RWPE2 (cell line): ENCODE data around the gene PDPN.

Experiments used
- ATAC-seq: fragments of 200-7000 bp; cut with Tn5 transposase; 3 replicates; pipeline ENCODE4 v1.9.1; 2021; ENCODE audit warnings: low read depth
- DNase-seq: peaks from one replicate; pipeline ENCODE4 v3.0.0-alpha.2; 2020; ENCODE audit warnings: low spot score
- H3K27ac ChIP-seq: fragments of 450-650 bp; 2 replicates; pipeline ENCODE4 v1.5.1; 2017; ENCODE audit warnings: mild to moderate bottlenecking; ENCODE audit not compliant: poor library complexity, severe bottlenecking
- H3K27me3 ChIP-seq: fragments of 250-450 bp; sonication (Bioruptor Pico); 2 replicates; pipeline ENCODE4 v1.5.1; 2021; ENCODE audit warnings: mild to moderate bottlenecking, moderate library complexity; ENCODE audit not compliant: insufficient read depth, poor library complexity, severe bottlenecking
- H3K36me3 ChIP-seq: fragments of 250-450 bp; sonication (Bioruptor Pico); 2 replicates; pipeline ENCODE4 v1.5.1; 2020; ENCODE audit warnings: low read depth, mild to moderate bottlenecking, moderate library complexity
- H3K4me1 ChIP-seq: fragments of 250-450 bp; sonication (Bioruptor Pico); 2 replicates; pipeline ENCODE4 v1.5.1; 2021; ENCODE audit warnings: mild to moderate bottlenecking, moderate library complexity; ENCODE audit not compliant: insufficient read depth, poor library complexity, severe bottlenecking
- H3K4me3 ChIP-seq: fragments of 250-450 bp; sonication (Bioruptor Pico); 2 replicates; pipeline ENCODE4 v1.5.1; 2021; ENCODE audit warnings: mild to moderate bottlenecking, moderate library complexity; ENCODE audit not compliant: severe bottlenecking
- H3K9me3 ChIP-seq: fragments of 250-450 bp; sonication (Bioruptor Pico); 2 replicates; pipeline ENCODE4 v1.5.1; 2021; ENCODE audit warnings: mild to moderate bottlenecking, moderate library complexity; ENCODE audit not compliant: severe bottlenecking
- TF ChIP-seq, protein P1 (sequence below): fragments of 450-650 bp; IDR thresholded peaks from one replicate; pipeline ENCODE4 v1.5.1; 2017; ENCODE audit warnings: mild to moderate bottlenecking, moderate library complexity; ENCODE audit not compliant: poor library complexity, severe bottlenecking

Gene PDPN, protein sequence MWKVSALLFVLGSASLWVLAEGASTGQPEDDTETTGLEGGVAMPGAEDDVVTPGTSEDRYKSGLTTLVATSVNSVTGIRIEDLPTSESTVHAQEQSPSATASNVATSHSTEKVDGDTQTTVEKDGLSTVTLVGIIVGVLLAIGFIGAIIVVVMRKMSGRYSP

DNA sequence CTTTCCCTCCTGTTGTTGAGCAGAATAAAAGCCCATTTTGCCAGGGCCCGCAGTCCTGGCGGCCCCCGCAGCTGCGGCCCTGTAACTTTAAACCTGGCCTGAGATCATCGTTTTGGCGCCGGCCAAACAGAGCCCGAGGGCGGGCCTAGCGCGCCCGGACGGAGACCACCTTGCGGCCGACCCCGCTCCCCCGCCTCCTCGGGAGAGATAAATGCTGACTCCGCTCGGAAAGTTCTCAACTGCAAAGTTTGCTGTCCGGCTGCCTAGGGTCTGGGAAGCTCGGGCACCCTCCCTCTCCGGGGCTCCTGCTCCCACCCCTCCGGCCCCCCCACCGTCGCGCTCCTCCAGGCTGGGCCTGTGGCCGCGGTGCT lies at the start of gene PDPN:
Gene PDPN (plus strand): TSS at position 238 of the 371 bp plus-strand sequence. CDS start 202 bp downstream, outside the sequence.
- H3K27ac ChIP-seq: peak within 1 kb of the TSS; percentile 95
- no peaks in the 10 kb centered on the region for H3K9me3 ChIP-seq
- TF ChIP-seq, protein P1, sequence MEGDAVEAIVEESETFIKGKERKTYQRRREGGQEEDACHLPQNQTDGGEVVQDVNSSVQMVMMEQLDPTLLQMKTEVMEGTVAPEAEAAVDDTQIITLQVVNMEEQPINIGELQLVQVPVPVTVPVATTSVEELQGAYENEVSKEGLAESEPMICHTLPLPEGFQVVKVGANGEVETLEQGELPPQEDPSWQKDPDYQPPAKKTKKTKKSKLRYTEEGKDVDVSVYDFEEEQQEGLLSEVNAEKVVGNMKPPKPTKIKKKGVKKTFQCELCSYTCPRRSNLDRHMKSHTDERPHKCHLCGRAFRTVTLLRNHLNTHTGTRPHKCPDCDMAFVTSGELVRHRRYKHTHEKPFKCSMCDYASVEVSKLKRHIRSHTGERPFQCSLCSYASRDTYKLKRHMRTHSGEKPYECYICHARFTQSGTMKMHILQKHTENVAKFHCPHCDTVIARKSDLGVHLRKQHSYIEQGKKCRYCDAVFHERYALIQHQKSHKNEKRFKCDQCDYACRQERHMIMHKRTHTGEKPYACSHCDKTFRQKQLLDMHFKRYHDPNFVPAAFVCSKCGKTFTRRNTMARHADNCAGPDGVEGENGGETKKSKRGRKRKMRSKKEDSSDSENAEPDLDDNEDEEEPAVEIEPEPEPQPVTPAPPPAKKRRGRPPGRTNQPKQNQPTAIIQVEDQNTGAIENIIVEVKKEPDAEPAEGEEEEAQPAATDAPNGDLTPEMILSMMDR: no peak
- ATAC-seq (peak; percentile 28), DNase-seq (no peak)
- H3K4me1 ChIP-seq: peaks cover 37% of the 10 kb centered on the region
- no peaks in the 10 kb centered on the region for H3K27me3 ChIP-seq
- peak within 1 kb of the TSS; percentile 45 for H3K4me3 ChIP-seq
- no peaks in the 10 kb centered on the region for H3K36me3 ChIP-seq

DNA sequence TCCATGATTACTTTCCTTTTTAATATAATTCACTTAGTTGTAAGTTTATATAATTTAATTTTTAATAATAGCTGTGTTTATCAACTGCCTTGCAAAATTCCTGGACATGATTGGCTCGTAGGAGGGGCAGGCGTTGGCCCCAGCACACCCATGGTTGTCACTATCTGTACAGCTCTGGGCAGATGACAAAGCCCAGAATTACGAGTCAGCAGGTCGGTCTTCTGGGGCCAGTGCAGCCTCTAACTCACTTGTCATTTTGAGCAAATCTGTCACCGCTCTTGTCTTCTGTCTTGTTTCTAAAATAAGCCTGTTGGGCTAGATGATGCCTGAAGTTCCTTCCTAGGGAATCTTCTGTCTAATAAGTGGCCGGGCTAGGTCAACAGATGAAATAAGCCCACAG lies 48.4 kb upstream of the PDPN start:
- no peak for DNase-seq
- ATAC-seq: no peak
- Histone ChIP-seq H3K27ac (no peak overlapping the region), H3K4me3 (no peak overlapping the region), H3K4me1 (no peaks in the 10 kb centered on the region), H3K36me3 (no peaks in the 10 kb centered on the region), H3K9me3 (no peaks in the 10 kb centered on the region), H3K27me3 (no peaks in the 10 kb centered on the region)
- TF ChIP-seq, protein P1: no peak

DNA sequence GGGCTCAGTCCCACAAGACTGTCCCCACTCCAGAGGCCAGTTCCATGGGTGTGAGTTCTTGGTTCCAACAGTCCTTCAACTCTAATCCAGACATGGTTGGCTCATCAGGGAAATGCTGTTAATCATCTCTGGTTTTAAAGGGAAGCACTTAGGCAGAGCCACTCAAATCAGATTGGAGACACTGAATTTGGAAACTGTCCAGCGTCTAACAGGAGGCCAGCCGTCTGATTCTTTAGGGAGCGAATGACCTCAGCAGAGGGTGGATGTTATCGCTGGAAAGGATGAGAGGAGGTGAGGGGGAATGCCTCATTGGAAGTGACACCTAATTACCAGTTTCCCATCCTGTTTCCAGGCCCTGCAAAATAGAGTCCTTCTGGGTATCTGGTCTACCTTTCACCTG lies 47.1 kb upstream of the PDPN start:
- no peaks in the 10 kb centered on the region for H3K9me3 ChIP-seq
- H3K27ac ChIP-seq: no peak overlapping the region
- H3K4me3 ChIP-seq: no peak overlapping the region
- TF ChIP-seq, protein P1: no peak
- no peaks in the 10 kb centered on the region for H3K27me3 ChIP-seq
- no peak for ATAC-seq
- H3K36me3 ChIP-seq: no peaks in the 10 kb centered on the region
- DNase-seq: no peak
- no peaks in the 10 kb centered on the region for H3K4me1 ChIP-seq

DNA sequence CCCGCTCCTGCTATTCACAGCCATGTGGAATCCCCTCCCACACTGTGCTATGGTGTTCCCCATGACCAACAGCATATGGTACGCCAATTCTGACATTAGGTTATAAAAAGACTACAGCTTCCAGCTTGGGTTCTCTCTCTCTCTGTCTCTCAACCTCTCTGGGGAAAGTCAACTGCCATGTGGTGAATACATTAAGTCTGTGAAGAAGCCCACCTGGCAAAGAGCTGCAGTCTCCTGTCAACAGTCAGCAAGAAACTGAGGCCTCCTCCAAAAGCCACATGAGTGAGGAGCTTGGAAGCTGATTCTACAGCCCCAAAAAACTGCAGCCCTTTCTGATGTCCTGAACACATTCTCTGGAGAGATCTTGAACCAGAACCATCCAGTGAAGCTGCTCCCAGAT lies 44.8 kb upstream of the PDPN start:
- no peaks in the 10 kb centered on the region for H3K27me3 ChIP-seq
- no peaks in the 10 kb centered on the region for H3K9me3 ChIP-seq
- H3K4me1 ChIP-seq: no peaks in the 10 kb centered on the region
- no peak overlapping the region for H3K27ac ChIP-seq
- TF ChIP-seq, protein P1: no peak
- DNase-seq: no peak
- H3K4me3 ChIP-seq: no peak overlapping the region
- no peak for ATAC-seq
- no peaks in the 10 kb centered on the region for H3K36me3 ChIP-seq

DNA sequence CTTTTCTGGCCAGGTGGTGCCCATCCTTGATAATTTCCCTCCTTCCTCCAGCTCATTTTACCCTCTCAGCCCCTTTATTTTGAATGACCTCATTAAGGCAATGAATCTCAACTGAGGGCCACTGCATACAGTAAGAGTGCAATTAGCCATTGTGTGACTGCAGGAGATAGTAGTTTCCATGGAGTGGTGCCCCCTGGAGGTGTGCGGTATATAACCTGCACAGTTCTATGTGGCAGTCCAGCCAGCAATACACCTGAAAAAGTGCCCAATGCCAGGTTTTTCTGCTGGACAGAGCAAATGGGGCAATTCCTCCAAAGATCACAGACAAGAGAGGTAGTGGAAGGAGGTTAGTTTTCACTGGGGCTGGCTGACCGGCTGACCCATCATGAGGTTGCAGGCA lies 43.9 kb upstream of the PDPN start:
- H3K4me1 ChIP-seq: no peaks in the 10 kb centered on the region
- ATAC-seq (no peak), DNase-seq (no peak)
- H3K4me3 ChIP-seq: no peak overlapping the region
- H3K27ac ChIP-seq: no peak overlapping the region
- H3K36me3 ChIP-seq: no peaks in the 10 kb centered on the region
- no peaks in the 10 kb centered on the region for H3K9me3 ChIP-seq
- TF ChIP-seq, protein P1: no peak
- H3K27me3 ChIP-seq: no peaks in the 10 kb centered on the region
